OCI-LY7 (cell line): ENCODE results near the gene JPH2. TPM values are rescaled to one million over a fixed set of nuclear protein-coding genes. Genes with fewer than 3 reads are reported as not detected.

Experiments used
- BruUV-seq: library from RNA; stranded (reverse); fragments of 400-500 nt; replicated peaks from 2 replicates; lab custom pipeline; 2021; lab: Mats Ljungman, UMichigan
- CTCF ChIA-PET: fragments of 300-600 bp; sonication (Branson Sonifier 250); formaldehyde crosslinking; loops from one replicate; lab custom pipeline; 2022; ENCODE audit warnings: antibody characterized with exemption; ENCODE audit not compliant: unreplicated experiment; lab: Charles Lee
- POLR2A ChIA-PET: fragments of 300-600 bp; sonication (Branson Sonifier 250); formaldehyde crosslinking; loops from one replicate; lab custom pipeline; 2022; ENCODE audit warnings: antibody characterized with exemption; lab: Charles Lee
- DNase-seq: peaks from one replicate; pipeline ENCODE4 v3.0.0-alpha.2; 2015; ENCODE audit warnings: low spot score
- H2AFZ ChIP-seq: fragments of 200-600 bp; sonication (generic), shearing (Covaris generic); 2 replicates; pipeline ENCODE4 v1.6.1; 2014; ENCODE audit warnings: mild to moderate bottlenecking, antibody characterized with exemption, low read length, moderate library complexity
- H3K27ac ChIP-seq: fragments of 200-600 bp; sonication (generic); 2 replicates; pipeline ENCODE4 v1.5.1; 2014; ENCODE audit warnings: mixed run types, low read depth, mild to moderate bottlenecking, moderate library complexity, low read length, inconsistent platforms; ENCODE audit not compliant: poor library complexity, severe bottlenecking
- H3K36me3 ChIP-seq: fragments of 200-600 bp; sonication (generic); 2 replicates; pipeline ENCODE4 v1.6.1; 2014; ENCODE audit warnings: mild to moderate bottlenecking, antibody characterized with exemption, low read length, moderate library complexity, mixed read lengths; ENCODE audit not compliant: insufficient read depth
- H3K4me1 ChIP-seq: fragments of 200-600 bp; sonication (generic); 2 replicates; pipeline ENCODE4 v1.5.1; 2014; ENCODE audit warnings: mild to moderate bottlenecking, low read length; ENCODE audit not compliant: insufficient read depth, poor library complexity, severe bottlenecking
- H3K4me2 ChIP-seq: fragments of 200-600 bp; sonication (generic); 2 replicates; pipeline ENCODE4 v1.6.1; 2014; ENCODE audit warnings: mild to moderate bottlenecking, low read length
- H3K4me3 ChIP-seq: fragments of 200-600 bp; sonication (generic); 2 replicates; pipeline ENCODE4 v1.5.1; 2014; ENCODE audit warnings: mild to moderate bottlenecking, low read depth, low read length; ENCODE audit not compliant: poor library complexity, severe bottlenecking
- H3K79me2 ChIP-seq: fragments of 200-600 bp; sonication (generic); 2 replicates; pipeline ENCODE4 v1.6.1; 2016; ENCODE audit warnings: low read depth, mild to moderate bottlenecking, low read length, moderate library complexity, mixed read lengths; ENCODE audit not compliant: insufficient read depth
- H3K9me2 ChIP-seq: fragments of 200-600 bp; sonication (generic); 2 replicates; pipeline ENCODE4 v1.6.1; 2016; ENCODE audit warnings: mild to moderate bottlenecking, low read length, mixed read lengths; ENCODE audit not compliant: insufficient read depth
- H3K9me3 ChIP-seq: fragments of 200-600 bp; sonication (generic); 2 replicates; pipeline ENCODE4 v1.6.1; 2014; ENCODE audit warnings: mild to moderate bottlenecking, mixed run types, low read length, mixed read lengths
- H4K20me1 ChIP-seq: fragments of 200-600 bp; sonication (generic); 2 replicates; pipeline ENCODE4 v1.6.1; 2014; ENCODE audit warnings: mild to moderate bottlenecking, antibody characterized with exemption, low read length, moderate library complexity, mixed read lengths; ENCODE audit not compliant: insufficient read depth
- EZH2phosphoT487 ChIP-seq: fragments of 200-600 bp; sonication (generic); IDR thresholded peaks from 2 replicates; pipeline ENCODE4 v1.6.1; 2018; ENCODE audit warnings: low read depth, borderline replicate concordance, mild to moderate bottlenecking, mixed run types, antibody characterized with exemption, low read length, moderate library complexity, mixed read lengths
- intact Hi-C: fragments of 100-400 bp; cut with micrococcal nuclease; formaldehyde crosslinking; loops from one replicate; pipeline ENCODE4 v1.10.0; 2022; ENCODE audit not compliant: unreplicated experiment
- total RNA-seq, 2 experiments: library from RNA; depleted of rRNA in 1 of 2; stranded (reverse); fragments of >200 nt in 1 of 2; shearing (Covaris generic) in 1 of 2; gene quantifications; 2 replicates each; pipeline ENCODE4 v1.2.3, GENCODE V29; 2014 to 2022
- TF ChIP-seq, protein P1 (sequence below): fragments of 200-600 bp; sonication (generic); conservative IDR thresholded peaks from 2 replicates; pipeline ENCODE4 v1.5.1; 2014; ENCODE audit warnings: mild to moderate bottlenecking, antibody characterized with exemption, low read length, moderate library complexity, mixed read lengths

JPH2 gene
- total RNA-seq, 2 experiments from 2014 or later: not detected

DNA sequence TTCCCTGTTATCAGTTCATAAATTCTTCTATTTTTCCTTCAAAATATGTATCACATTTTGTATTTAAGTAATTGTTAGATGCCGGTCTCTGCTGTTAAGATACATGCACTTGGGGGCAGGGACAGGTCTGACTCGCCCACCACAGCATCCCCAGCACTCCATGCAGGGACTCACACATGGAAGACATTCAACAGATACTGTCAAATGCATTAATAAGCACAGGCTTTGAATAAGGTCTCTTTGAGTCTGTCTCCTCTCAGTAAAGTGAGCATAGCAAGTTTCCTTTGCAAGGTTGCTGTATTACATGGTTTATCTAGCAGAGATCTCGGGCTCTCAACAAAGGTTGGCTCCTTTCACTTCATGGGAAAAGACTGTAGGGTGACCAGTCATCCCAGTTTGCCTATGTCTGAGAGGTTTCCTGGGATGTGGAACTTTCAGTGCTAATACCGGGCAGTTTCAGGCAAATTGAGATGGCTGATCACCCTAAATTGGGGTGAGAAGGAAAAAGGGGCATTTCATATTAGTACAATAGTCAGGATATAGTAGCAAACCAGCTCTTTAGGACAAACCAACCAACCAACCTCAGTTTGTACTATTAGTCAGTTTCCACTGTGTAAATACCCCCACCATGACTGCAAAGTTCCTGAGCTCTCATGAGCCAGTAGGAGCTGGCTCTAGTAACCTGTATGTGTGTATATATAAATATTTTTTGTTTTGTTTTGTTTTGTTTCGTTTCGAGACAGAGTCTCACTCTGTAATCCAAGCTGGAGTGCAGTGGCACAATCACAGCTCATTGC lies 15.0 kb downstream of the JPH2 start:
- Histone ChIP-seq H3K36me3 (no peaks in the 10 kb centered on the region), H3K9me2 (no peaks in the 10 kb centered on the region), H4K20me1 (no peaks in the 10 kb centered on the region), H3K4me2 (no peak overlapping the region), H3K9me3 (no peaks in the 10 kb centered on the region), H3K4me3 (no peak overlapping the region), H3K79me2 (no peaks in the 10 kb centered on the region), H3K27ac (no peak overlapping the region), H3K4me1 (no peaks in the 10 kb centered on the region), H2AFZ (no peak overlapping the region)
- POLR2A ChIA-PET: no interaction called here
- DNase-seq: no peak
- intact Hi-C loops: no loop called here
- no TSS peak for BruUV-seq
- CTCF ChIA-PET: no interaction called here
- TF ChIP-seq, protein P1, sequence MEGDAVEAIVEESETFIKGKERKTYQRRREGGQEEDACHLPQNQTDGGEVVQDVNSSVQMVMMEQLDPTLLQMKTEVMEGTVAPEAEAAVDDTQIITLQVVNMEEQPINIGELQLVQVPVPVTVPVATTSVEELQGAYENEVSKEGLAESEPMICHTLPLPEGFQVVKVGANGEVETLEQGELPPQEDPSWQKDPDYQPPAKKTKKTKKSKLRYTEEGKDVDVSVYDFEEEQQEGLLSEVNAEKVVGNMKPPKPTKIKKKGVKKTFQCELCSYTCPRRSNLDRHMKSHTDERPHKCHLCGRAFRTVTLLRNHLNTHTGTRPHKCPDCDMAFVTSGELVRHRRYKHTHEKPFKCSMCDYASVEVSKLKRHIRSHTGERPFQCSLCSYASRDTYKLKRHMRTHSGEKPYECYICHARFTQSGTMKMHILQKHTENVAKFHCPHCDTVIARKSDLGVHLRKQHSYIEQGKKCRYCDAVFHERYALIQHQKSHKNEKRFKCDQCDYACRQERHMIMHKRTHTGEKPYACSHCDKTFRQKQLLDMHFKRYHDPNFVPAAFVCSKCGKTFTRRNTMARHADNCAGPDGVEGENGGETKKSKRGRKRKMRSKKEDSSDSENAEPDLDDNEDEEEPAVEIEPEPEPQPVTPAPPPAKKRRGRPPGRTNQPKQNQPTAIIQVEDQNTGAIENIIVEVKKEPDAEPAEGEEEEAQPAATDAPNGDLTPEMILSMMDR: no peak
- TF ChIP-seq EZH2phosphoT487: no peak

DNA sequence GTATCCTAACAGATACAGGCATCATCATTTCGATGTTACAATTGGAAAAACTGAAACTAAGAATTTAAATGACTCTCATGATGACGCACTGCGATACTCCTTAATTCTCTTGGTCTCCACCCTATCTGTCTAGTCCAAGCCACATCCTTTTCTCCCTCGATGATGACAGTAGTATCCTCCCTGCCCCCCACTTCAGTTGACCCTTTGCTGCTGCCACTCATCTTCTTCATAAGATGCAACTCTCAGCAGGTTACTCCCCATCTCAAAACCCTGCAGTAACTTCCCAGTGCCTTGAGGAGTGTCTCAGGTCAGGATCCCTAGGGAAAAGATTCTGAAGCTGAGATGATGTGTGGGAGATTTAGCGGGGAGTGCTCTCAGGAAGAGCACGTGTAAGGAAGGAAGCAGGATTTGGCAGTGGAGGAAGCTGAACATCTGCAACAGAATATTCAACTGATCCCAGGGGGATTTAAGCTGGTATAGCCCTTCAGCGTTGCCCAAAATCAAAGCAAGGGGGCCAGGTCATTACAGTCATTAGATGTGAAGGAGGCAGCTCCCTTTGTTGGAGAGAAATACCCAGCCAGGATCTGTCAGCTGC lies 16.1 kb downstream of the JPH2 start:
- POLR2A ChIA-PET: no interaction called here
- no peaks in the 10 kb centered on the region for H3K79me2 ChIP-seq
- H4K20me1 ChIP-seq: no peaks in the 10 kb centered on the region
- BruUV-seq: no TSS peak
- CTCF ChIA-PET: no interaction called here
- no peaks in the 10 kb centered on the region for H3K36me3 ChIP-seq
- TF ChIP-seq EZH2phosphoT487: no peak
- TF ChIP-seq, protein P1: no peak
- H3K9me3 ChIP-seq: no peaks in the 10 kb centered on the region
- H3K4me3 ChIP-seq: no peak overlapping the region
- no peaks in the 10 kb centered on the region for H3K9me2 ChIP-seq
- H3K4me1 ChIP-seq: no peaks in the 10 kb centered on the region
- no peak overlapping the region for H3K4me2 ChIP-seq
- H3K27ac ChIP-seq: no peak overlapping the region
- H2AFZ ChIP-seq: no peak overlapping the region
- DNase-seq: no peak
- intact Hi-C loops: no loop called here

GRCh38 chr20:44167736-44168135 lies 19.3 kb downstream of the JPH2 start:
- no TSS peak for BruUV-seq
- Histone ChIP-seq H2AFZ (no peak overlapping the region), H3K4me3 (no peak overlapping the region), H3K79me2 (no peaks in the 10 kb centered on the region), H4K20me1 (no peaks in the 10 kb centered on the region), H3K4me2 (no peak overlapping the region), H3K36me3 (no peaks in the 10 kb centered on the region), H3K9me2 (no peaks in the 10 kb centered on the region), H3K4me1 (no peaks in the 10 kb centered on the region), H3K27ac (no peak overlapping the region), H3K9me3 (no peaks in the 10 kb centered on the region)
- CTCF ChIA-PET: no interaction called here
- DNase-seq: no peak
- POLR2A ChIA-PET: no interaction called here
- intact Hi-C loops: no loop called here
- no peak for TF ChIP-seq EZH2phosphoT487
- TF ChIP-seq, protein P1: no peak
